NCI-H510A treated with DMSO at 0.1 percent for 48 hours (cell line): ENCODE data around the gene MCTP1.

Source experiments
- DNase-seq: peaks from one replicate; lab custom pipeline; 2025; lab: John Stamatoyannopoulos, UW

Gene MCTP1

GRCh38 chr5:94812232-94812631 is 472.7 kb downstream of the MCTP1 start:
- DNase-seq = no peak

- DNase-seq = no peak
Measured at GRCh38 chr5:94811331-94811730, 473.6 kb downstream of the MCTP1 start.

- no peak for DNase-seq
Measured at GRCh38 chr5:94810877-94811276, 474.0 kb downstream of the MCTP1 start.

GRCh38 chr5:94810281-94810680 is 474.6 kb downstream of the MCTP1 start:
- no peak for DNase-seq

- no peak for DNase-seq
Measured at GRCh38 chr5:94808497-94808896, 476.4 kb downstream of the MCTP1 start.

- no peak for DNase-seq
Measured at GRCh38 chr5:94807985-94808384, 476.9 kb downstream of the MCTP1 start.

- no peak for DNase-seq
Measured at GRCh38 chr5:94802450-94802849, 482.4 kb downstream of the MCTP1 start.

GRCh38 chr5:94796586-94796985 is 488.3 kb downstream of the MCTP1 start:
- DNase-seq = no peak

GRCh38 chr5:94793816-94794198 is 491.1 kb downstream of the MCTP1 start:
- no peak for DNase-seq

- DNase-seq = no peak
Measured at GRCh38 chr5:94793113-94793815, 491.6 kb downstream of the MCTP1 start.

- no peak for DNase-seq
Measured at GRCh38 chr5:94791829-94792228, 493.1 kb downstream of the MCTP1 start.

- DNase-seq = no peak
Measured at GRCh38 chr5:94788527-94788926, 496.4 kb downstream of the MCTP1 start.

- peak; percentile 7 for DNase-seq
Measured at GRCh38 chr5:94784536-94785505, 500.1 kb downstream of the MCTP1 start.

- DNase-seq = no peak
Measured at GRCh38 chr5:94782383-94782782, 502.5 kb downstream of the MCTP1 start.

- no peak for DNase-seq
Measured at GRCh38 chr5:94779684-94780083, 505.2 kb downstream of the MCTP1 start.

- DNase-seq = peak; percentile 14
Measured at GRCh38 chr5:94778732-94779131, 506.2 kb downstream of the MCTP1 start.

- DNase-seq = no peak
Measured at GRCh38 chr5:94778299-94778698, 506.6 kb downstream of the MCTP1 start.

- no peak for DNase-seq
Measured at GRCh38 chr5:94777056-94777880, 507.6 kb downstream of the MCTP1 start.

- no peak for DNase-seq
Measured at GRCh38 chr5:94776167-94776566, 508.7 kb downstream of the MCTP1 start.

- no peak for DNase-seq
Measured at GRCh38 chr5:94775088-94775487, 509.8 kb downstream of the MCTP1 start.

GRCh38 chr5:94771742-94772141 is 513.2 kb downstream of the MCTP1 start:
- DNase-seq = no peak

- no peak for DNase-seq
Measured at GRCh38 chr5:94769996-94770395, 514.9 kb downstream of the MCTP1 start.
